Ishikawa (cell line): ENCODE measurements around the gene PLAAT2.

ENCODE experiments used
- CEBPB ChIP-seq: IDR thresholded peaks from 2 replicates; pipeline ENCODE4 v1.6.1; 2012
- CREB1 ChIP-seq: IDR thresholded peaks from 2 replicates; pipeline ENCODE4 v1.6.1; 2012; ENCODE audit warnings: low read depth
- EP300 ChIP-seq: IDR thresholded peaks from 2 replicates; pipeline ENCODE4 v1.6.1; 2012; ENCODE audit warnings: borderline replicate concordance
- FOXM1 ChIP-seq: IDR thresholded peaks from 2 replicates; pipeline ENCODE4 v1.6.1; 2012; ENCODE audit warnings: low read depth, borderline replicate concordance
- RAD21 ChIP-seq: IDR thresholded peaks from 2 replicates; pipeline ENCODE4 v1.6.1; 2012; ENCODE audit warnings: low read depth
- TCF12 ChIP-seq: IDR thresholded peaks from 2 replicates; pipeline ENCODE4 v1.6.1; 2012; ENCODE audit warnings: low read depth
- YY1 ChIP-seq: IDR thresholded peaks from 2 replicates; pipeline ENCODE4 v1.6.1; 2012; ENCODE audit warnings: low read depth
- ZBTB7A ChIP-seq: IDR thresholded peaks from 2 replicates; pipeline ENCODE4 v1.6.1; 2012; ENCODE audit warnings: low read depth
- TF ChIP-seq, protein P1 (sequence below): IDR thresholded peaks from 2 replicates; pipeline ENCODE4 v1.6.1; 2012
- TF ChIP-seq, protein P2 (sequence below): IDR thresholded peaks from 2 replicates; pipeline ENCODE4 v1.6.1; 2012
- TF ChIP-seq, protein P3 (sequence below): IDR thresholded peaks from 2 replicates; pipeline ENCODE4 v1.6.1; 2012; ENCODE audit warnings: low read depth, mild to moderate bottlenecking

DNA sequence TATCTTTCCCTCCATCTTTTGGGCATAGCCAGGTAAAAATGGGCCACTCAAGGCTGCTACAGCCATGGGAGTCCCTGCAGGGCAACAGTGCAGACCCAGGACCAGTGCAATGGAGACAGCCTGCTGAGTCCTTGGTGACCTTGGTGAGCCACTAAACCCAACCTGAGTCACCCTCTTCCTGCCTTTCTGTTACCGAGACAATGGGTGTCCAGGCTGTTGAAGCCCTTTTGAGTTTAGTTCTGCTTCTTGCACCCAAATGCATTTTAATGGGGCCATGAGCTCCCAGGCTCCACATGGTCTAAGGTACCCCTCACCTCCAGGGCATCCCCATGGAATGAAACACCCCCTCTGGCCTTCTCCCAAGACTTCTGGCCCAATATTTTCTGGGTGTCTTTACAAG is 27.4 kb downstream of the PLAAT2 start:
- TF ChIP-seq, protein P1, sequence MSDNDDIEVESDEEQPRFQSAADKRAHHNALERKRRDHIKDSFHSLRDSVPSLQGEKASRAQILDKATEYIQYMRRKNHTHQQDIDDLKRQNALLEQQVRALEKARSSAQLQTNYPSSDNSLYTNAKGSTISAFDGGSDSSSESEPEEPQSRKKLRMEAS = no peak
- TF ChIP-seq RAD21 (no peak), TCF12 (no peak), YY1 (no peak), EP300 (no peak), ZBTB7A (no peak), CREB1 (no peak), FOXM1 (no peak), CEBPB (no peak)
- TF ChIP-seq, protein P2, sequence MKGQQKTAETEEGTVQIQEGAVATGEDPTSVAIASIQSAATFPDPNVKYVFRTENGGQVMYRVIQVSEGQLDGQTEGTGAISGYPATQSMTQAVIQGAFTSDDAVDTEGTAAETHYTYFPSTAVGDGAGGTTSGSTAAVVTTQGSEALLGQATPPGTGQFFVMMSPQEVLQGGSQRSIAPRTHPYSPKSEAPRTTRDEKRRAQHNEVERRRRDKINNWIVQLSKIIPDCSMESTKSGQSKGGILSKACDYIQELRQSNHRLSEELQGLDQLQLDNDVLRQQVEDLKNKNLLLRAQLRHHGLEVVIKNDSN = no peak
- TF ChIP-seq, protein P3, sequence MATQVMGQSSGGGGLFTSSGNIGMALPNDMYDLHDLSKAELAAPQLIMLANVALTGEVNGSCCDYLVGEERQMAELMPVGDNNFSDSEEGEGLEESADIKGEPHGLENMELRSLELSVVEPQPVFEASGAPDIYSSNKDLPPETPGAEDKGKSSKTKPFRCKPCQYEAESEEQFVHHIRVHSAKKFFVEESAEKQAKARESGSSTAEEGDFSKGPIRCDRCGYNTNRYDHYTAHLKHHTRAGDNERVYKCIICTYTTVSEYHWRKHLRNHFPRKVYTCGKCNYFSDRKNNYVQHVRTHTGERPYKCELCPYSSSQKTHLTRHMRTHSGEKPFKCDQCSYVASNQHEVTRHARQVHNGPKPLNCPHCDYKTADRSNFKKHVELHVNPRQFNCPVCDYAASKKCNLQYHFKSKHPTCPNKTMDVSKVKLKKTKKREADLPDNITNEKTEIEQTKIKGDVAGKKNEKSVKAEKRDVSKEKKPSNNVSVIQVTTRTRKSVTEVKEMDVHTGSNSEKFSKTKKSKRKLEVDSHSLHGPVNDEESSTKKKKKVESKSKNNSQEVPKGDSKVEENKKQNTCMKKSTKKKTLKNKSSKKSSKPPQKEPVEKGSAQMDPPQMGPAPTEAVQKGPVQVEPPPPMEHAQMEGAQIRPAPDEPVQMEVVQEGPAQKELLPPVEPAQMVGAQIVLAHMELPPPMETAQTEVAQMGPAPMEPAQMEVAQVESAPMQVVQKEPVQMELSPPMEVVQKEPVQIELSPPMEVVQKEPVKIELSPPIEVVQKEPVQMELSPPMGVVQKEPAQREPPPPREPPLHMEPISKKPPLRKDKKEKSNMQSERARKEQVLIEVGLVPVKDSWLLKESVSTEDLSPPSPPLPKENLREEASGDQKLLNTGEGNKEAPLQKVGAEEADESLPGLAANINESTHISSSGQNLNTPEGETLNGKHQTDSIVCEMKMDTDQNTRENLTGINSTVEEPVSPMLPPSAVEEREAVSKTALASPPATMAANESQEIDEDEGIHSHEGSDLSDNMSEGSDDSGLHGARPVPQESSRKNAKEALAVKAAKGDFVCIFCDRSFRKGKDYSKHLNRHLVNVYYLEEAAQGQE = no peak
